GM23338 (cell line): ENCODE measurements around the gene DPPA4. TPM values are rescaled to one million over a fixed set of nuclear protein-coding genes. Genes with fewer than 3 reads are reported as not detected.
"Not testable (repeated sequence)": the region's sequence is repeated elsewhere in the genome, so short reads cannot be mapped to it uniquely, and the experiment has no call there.

Experiments
- ATAC-seq: fragments of 200-7000 bp; cut with Tn5 transposase; 3 replicates; pipeline ENCODE4 v1.9.1; 2020
- DNase-seq: peaks from one replicate; pipeline ENCODE4 v3.0.0-alpha.2; 2015; ENCODE audit warnings: low spot score
- H2AFZ ChIP-seq: fragments of 200-600 bp; sonication (generic); 2 replicates; pipeline ENCODE4 v1.8.0; 2016; ENCODE audit warnings: antibody characterized with exemption, mild to moderate bottlenecking, moderate library complexity
- H3F3A ChIP-seq: fragments of 200-600 bp; sonication (generic); replicated peaks from 2 replicates; pipeline ENCODE4 v1.8.0; 2017; ENCODE audit warnings: antibody characterized with exemption, mixed run types, low read depth
- H3K27ac ChIP-seq: fragments of 200-600 bp; sonication (generic); 2 replicates; pipeline ENCODE4 v1.6.1; 2016; ENCODE audit warnings: low read depth
- H3K27me3 ChIP-seq: fragments of 200-600 bp; sonication (generic); 2 replicates; pipeline ENCODE4 v1.8.0; 2016; ENCODE audit warnings: mild to moderate bottlenecking, mixed run types, moderate library complexity; ENCODE audit not compliant: insufficient read depth
- H3K36me3 ChIP-seq: fragments of 200-600 bp; sonication (generic); 2 replicates; pipeline ENCODE4 v1.8.0; 2016; ENCODE audit warnings: mild to moderate bottlenecking; ENCODE audit not compliant: insufficient read depth
- H3K4me1 ChIP-seq: fragments of 200-600 bp; sonication (generic); 2 replicates; pipeline ENCODE4 v1.8.0; 2016; ENCODE audit warnings: mild to moderate bottlenecking, moderate library complexity; ENCODE audit not compliant: insufficient read depth
- H3K4me2 ChIP-seq: fragments of 200-600 bp; sonication (generic); 2 replicates; pipeline ENCODE4 v1.7.1; 2017; ENCODE audit warnings: mixed run types
- H3K4me3 ChIP-seq: fragments of 200-600 bp; sonication (generic); 2 replicates; pipeline ENCODE4 v1.6.1; 2016; ENCODE audit warnings: mixed run types
- H3K79me2 ChIP-seq: fragments of 200-600 bp; sonication (generic); replicated peaks from 2 replicates; pipeline ENCODE4 v1.8.0; 2017; ENCODE audit warnings: mild to moderate bottlenecking; ENCODE audit not compliant: insufficient read depth
- H3K9me2 ChIP-seq: fragments of 200-600 bp; sonication (generic); 2 replicates; pipeline ENCODE4 v1.8.0; 2017; ENCODE audit not compliant: insufficient read depth
- H4K20me1 ChIP-seq: fragments of 200-600 bp; sonication (generic); replicated peaks from 2 replicates; pipeline ENCODE4 v1.8.0; 2017; ENCODE audit warnings: mild to moderate bottlenecking; ENCODE audit not compliant: insufficient read depth
- H3K27ac Mint-ChIP-seq: 2 replicates; pipeline ENCODE4 v1.8.0; 2020; ENCODE audit warnings: inconsistent platforms, mild to moderate bottlenecking, moderate library complexity, mixed read lengths
- H3K27me3 Mint-ChIP-seq: 3 replicates; pipeline ENCODE4 v1.8.0; 2022; ENCODE audit warnings: low read depth, mild to moderate bottlenecking, moderate library complexity, mixed read lengths, inconsistent platforms; ENCODE audit not compliant: insufficient read depth, poor library complexity
- H3K36me3 Mint-ChIP-seq: 3 replicates; pipeline ENCODE4 v1.8.0; 2021; ENCODE audit warnings: low read depth, mild to moderate bottlenecking, inconsistent platforms, moderate library complexity, mixed read lengths
- H3K4me1 Mint-ChIP-seq: 3 replicates; pipeline ENCODE4 v1.8.0; 2020; ENCODE audit warnings: mild to moderate bottlenecking, inconsistent platforms, mixed read lengths
- H3K4me3 Mint-ChIP-seq: 3 replicates; pipeline ENCODE4 v1.8.0; 2021; ENCODE audit warnings: moderate library complexity, mild to moderate bottlenecking, inconsistent platforms, mixed read lengths
- H3K9me3 Mint-ChIP-seq: 3 replicates; pipeline ENCODE4 v1.8.0; 2020; ENCODE audit warnings: moderate library complexity, mild to moderate bottlenecking, inconsistent platforms, mixed read lengths
- CREB1 ChIP-seq: fragments of 250-450 bp; sonication (Bioruptor Pico); IDR thresholded peaks from 2 replicates; pipeline ENCODE4 v1.5.0; 2020; ENCODE audit warnings: low read depth, mild to moderate bottlenecking, moderate library complexity
- EZH2 ChIP-seq: fragments of 200-600 bp; sonication (generic); IDR thresholded peaks from one replicate; pipeline ENCODE4 v1.8.0; 2017; ENCODE audit warnings: antibody characterized with exemption, mild to moderate bottlenecking, low read depth; ENCODE audit not compliant: unreplicated experiment
- EZH2phosphoT487 ChIP-seq: fragments of 200-600 bp; sonication (generic); IDR thresholded peaks from one replicate; pipeline ENCODE4 v1.8.1; 2018; ENCODE audit warnings: antibody characterized with exemption; ENCODE audit not compliant: unreplicated experiment
- NANOG ChIP-seq: IDR thresholded peaks from 2 replicates; pipeline ENCODE4 v1.6.1; 2016; ENCODE audit warnings: antibody characterized with exemption, borderline replicate concordance
- POLR2AphosphoS5 ChIP-seq: IDR thresholded peaks from 2 replicates; pipeline ENCODE4 v1.6.1; 2016; ENCODE audit warnings: antibody characterized with exemption, low read depth
- ZNF114 ChIP-seq: fragments of 250-450 bp; sonication (Bioruptor Pico); IDR thresholded peaks from 2 replicates; pipeline ENCODE4 v1.5.0; 2020; ENCODE audit warnings: mild to moderate bottlenecking, moderate library complexity
- ZNF331 ChIP-seq: fragments of 250-450 bp; sonication (Bioruptor Pico); IDR thresholded peaks from 2 replicates; pipeline ENCODE4 v1.5.0; 2020; ENCODE audit warnings: low read depth, mild to moderate bottlenecking, moderate library complexity
- polyA plus RNA-seq: library from polyadenylated mRNA; unstranded; fragments of >200 nt; fragmentation: Nextera tagmentation; extraction: Ambion mirVana; gene quantifications from 2 replicates; pipeline ENCODE4 v1.2.1, GENCODE V29; 2016
- total RNA-seq: library from RNA; depleted of rRNA; stranded (reverse); fragments of >200 nt; shearing (Covaris generic); gene quantifications from 2 replicates; pipeline ENCODE4 v1.2.3, GENCODE V29; 2014
- TF ChIP-seq, protein P1 (sequence below), 2 experiments: fragments of 200-600 bp in 1 of 2; sonication (generic) in 1 of 2; conservative IDR thresholded peaks; 2 replicates each; pipeline versions ENCODE4 v1.5.1 to v1.6.1; 2016 to 2017; ENCODE audit warnings: antibody characterized with exemption in 2 of 2, low read depth in 2 of 2, mild to moderate bottlenecking in 2 of 2, moderate library complexity in 1 of 2
- TF ChIP-seq, protein P2 (sequence below): fragments of 250-450 bp; sonication (Bioruptor Pico); IDR thresholded peaks from 2 replicates; pipeline ENCODE4 v1.5.0; 2020; ENCODE audit warnings: mild to moderate bottlenecking, moderate library complexity

DPPA4 gene
- total and polyA plus RNA-seq, 2 experiments from 2014 or later, result 546 to 878 TPM

DNA sequence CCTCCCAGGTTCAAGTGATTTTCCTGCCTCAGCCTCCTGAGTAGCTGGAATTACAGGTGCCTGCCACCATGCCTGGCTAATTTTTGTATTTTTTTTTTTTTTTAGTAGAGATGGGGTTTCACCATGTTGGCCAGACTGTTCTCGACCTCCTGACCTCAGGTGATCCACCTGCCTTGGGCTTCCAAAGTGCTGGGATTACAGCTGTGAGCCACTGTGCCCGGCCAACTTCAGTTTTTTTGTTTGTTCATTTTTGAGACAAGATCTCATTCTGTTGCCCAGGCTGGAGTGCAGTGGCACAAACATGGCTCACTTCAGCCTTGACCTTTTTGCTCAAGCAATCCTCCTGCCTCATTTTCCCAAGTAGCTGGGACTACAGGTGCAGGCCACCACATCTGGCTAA, 21.5 kb upstream of the DPPA4 start:
- not testable (repeated sequence) for H4K20me1 ChIP-seq, H3K4me3 ChIP-seq, H3K79me2 ChIP-seq, DNase-seq, H3K9me2 ChIP-seq, H3F3A ChIP-seq, H3K4me3 Mint-ChIP-seq, H3K4me2 ChIP-seq, H3K36me3 ChIP-seq, ATAC-seq, H3K9me3 Mint-ChIP-seq, H3K27me3 ChIP-seq, H2AFZ ChIP-seq
- peaks cover 39% of the 10 kb centered on the region for H3K36me3 Mint-ChIP-seq
- H3K27ac ChIP-seq, result peak overlapping the region; percentile 47
- H3K27me3 Mint-ChIP-seq, result peaks cover 11% of the 10 kb centered on the region
- H3K4me1 ChIP-seq, result peaks cover 27% of the 10 kb centered on the region
- H3K27ac Mint-ChIP-seq, result peak overlapping the region; percentile 67
- peaks cover 39% of the 10 kb centered on the region for H3K4me1 Mint-ChIP-seq

DNA sequence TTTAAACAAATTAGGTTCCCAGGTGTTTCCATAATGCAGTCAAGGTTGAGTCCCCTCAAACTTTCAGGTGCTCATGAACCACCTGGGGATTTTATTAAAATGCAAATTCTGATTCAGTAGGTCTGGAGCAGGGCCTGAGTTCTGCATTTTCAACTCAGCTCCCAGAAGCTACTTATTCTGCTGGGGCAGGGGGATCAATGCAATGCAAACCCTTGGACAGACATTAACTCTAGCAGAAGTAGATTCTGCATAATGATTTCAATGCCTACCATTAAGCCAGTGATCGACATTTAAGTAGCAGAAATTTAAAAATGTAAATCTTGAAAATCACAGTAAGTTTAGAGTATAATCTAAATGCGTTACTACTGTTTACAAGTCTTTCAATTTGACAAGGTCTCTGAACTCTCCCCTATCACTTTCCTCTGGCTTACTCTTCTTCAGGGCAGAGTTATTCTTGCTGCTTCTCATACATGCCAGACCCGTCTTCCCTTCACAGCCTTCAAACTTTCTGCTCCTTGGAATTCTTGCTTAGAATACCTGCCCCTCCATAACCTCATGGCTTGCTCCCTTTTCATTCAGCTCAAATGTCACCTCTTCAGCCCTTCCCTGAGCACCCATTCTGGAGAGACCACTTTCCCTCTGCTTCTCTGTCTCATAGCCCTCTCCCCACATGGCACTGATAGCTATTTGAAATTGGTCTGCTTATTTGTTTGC, 19.3 kb upstream of the DPPA4 start:
- peak overlapping the region; percentile 89 for H3K27ac Mint-ChIP-seq
- no peaks in the 10 kb centered on the region for H3K27me3 ChIP-seq
- H3F3A ChIP-seq, result peaks cover 6% of the 10 kb centered on the region
- H3K9me3 Mint-ChIP-seq, result no peaks in the 10 kb centered on the region
- no peaks in the 10 kb centered on the region; the same call in 1 of the 2 replicates for H4K20me1 ChIP-seq
- H3K4me2 ChIP-seq, result peak overlapping the region; percentile 41
- H3K36me3 Mint-ChIP-seq, result peaks cover 40% of the 10 kb centered on the region
- H3K4me3 ChIP-seq, result peak overlapping the region; percentile 24
- peaks cover 50% of the 10 kb centered on the region for H3K4me1 Mint-ChIP-seq
- H3K27me3 Mint-ChIP-seq, result peaks cover 10% of the 10 kb centered on the region
- peak overlapping the region; percentile 61 for H3K4me3 Mint-ChIP-seq
- H3K9me2 ChIP-seq, result no peaks in the 10 kb centered on the region
- H2AFZ ChIP-seq, result no peak overlapping the region
- H3K4me1 ChIP-seq, result peaks cover 37% of the 10 kb centered on the region
- DNase-seq (peak; percentile 57), ATAC-seq (peak; percentile 62)
- H3K27ac ChIP-seq, result peak overlapping the region; percentile 85
- H3K79me2 ChIP-seq, result peaks cover 12% of the 10 kb centered on the region
- no peaks in the 10 kb centered on the region for H3K36me3 ChIP-seq
- no peak for TF ChIP-seq ZNF114 (CRISPR knock-in tag)
- TF ChIP-seq, protein P1, sequence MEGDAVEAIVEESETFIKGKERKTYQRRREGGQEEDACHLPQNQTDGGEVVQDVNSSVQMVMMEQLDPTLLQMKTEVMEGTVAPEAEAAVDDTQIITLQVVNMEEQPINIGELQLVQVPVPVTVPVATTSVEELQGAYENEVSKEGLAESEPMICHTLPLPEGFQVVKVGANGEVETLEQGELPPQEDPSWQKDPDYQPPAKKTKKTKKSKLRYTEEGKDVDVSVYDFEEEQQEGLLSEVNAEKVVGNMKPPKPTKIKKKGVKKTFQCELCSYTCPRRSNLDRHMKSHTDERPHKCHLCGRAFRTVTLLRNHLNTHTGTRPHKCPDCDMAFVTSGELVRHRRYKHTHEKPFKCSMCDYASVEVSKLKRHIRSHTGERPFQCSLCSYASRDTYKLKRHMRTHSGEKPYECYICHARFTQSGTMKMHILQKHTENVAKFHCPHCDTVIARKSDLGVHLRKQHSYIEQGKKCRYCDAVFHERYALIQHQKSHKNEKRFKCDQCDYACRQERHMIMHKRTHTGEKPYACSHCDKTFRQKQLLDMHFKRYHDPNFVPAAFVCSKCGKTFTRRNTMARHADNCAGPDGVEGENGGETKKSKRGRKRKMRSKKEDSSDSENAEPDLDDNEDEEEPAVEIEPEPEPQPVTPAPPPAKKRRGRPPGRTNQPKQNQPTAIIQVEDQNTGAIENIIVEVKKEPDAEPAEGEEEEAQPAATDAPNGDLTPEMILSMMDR (conservative IDR thresholded peaks at IDR 0.05; ENCODE audit: low read depth in 2 of 2), result no peak
- TF ChIP-seq ZNF331 (CRISPR knock-in tag), result no peak
- TF ChIP-seq POLR2AphosphoS5, result 0 out of 2 replicates have a peak, but pooled peaks have one; percentile 32
- peak; percentile 83; the same call in 1 of the 2 replicates for TF ChIP-seq NANOG
- TF ChIP-seq, protein P2, sequence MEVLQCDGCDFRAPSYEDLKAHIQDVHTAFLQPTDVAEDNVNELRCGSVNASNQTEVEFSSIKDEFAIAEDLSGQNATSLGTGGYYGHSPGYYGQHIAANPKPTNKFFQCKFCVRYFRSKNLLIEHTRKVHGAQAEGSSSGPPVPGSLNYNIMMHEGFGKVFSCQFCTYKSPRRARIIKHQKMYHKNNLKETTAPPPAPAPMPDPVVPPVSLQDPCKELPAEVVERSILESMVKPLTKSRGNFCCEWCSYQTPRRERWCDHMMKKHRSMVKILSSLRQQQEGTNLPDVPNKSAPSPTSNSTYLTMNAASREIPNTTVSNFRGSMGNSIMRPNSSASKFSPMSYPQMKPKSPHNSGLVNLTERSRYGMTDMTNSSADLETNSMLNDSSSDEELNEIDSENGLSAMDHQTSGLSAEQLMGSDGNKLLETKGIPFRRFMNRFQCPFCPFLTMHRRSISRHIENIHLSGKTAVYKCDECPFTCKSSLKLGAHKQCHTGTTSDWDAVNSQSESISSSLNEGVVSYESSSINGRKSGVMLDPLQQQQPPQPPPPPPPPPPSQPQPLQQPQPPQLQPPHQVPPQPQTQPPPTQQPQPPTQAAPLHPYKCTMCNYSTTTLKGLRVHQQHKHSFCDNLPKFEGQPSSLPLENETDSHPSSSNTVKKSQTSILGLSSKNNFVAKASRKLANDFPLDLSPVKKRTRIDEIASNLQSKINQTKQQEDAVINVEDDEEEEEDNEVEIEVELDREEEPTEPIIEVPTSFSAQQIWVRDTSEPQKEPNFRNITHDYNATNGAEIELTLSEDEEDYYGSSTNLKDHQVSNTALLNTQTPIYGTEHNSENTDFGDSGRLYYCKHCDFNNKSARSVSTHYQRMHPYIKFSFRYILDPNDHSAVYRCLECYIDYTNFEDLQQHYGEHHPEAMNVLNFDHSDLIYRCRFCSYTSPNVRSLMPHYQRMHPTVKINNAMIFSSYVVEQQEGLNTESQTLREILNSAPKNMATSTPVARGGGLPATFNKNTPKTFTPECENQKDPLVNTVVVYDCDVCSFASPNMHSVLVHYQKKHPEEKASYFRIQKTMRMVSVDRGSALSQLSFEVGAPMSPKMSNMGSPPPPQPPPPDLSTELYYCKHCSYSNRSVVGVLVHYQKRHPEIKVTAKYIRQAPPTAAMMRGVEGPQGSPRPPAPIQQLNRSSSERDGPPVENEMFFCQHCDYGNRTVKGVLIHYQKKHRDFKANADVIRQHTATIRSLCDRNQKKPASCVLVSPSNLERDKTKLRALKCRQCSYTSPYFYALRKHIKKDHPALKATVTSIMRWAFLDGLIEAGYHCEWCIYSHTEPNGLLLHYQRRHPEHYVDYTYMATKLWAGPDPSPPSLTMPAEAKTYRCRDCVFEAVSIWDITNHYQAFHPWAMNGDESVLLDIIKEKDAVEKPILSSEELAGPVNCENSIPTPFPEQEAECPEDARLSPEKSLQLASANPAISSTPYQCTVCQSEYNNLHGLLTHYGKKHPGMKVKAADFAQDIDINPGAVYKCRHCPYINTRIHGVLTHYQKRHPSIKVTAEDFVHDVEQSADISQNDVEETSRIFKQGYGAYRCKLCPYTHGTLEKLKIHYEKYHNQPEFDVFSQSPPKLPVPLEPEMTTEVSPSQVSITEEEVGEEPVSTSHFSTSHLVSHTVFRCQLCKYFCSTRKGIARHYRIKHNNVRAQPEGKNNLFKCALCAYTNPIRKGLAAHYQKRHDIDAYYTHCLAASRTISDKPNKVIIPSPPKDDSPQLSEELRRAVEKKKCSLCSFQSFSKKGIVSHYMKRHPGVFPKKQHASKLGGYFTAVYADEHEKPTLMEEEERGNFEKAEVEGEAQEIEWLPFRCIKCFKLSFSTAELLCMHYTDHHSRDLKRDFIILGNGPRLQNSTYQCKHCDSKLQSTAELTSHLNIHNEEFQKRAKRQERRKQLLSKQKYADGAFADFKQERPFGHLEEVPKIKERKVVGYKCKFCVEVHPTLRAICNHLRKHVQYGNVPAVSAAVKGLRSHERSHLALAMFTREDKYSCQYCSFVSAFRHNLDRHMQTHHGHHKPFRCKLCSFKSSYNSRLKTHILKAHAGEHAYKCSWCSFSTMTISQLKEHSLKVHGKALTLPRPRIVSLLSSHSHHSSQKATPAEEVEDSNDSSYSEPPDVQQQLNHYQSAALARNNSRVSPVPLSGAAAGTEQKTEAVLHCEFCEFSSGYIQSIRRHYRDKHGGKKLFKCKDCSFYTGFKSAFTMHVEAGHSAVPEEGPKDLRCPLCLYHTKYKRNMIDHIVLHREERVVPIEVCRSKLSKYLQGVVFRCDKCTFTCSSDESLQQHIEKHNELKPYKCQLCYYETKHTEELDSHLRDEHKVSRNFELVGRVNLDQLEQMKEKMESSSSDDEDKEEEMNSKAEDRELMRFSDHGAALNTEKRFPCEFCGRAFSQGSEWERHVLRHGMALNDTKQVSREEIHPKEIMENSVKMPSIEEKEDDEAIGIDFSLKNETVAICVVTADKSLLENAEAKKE (CRISPR knock-in tag), result peak; percentile 14; the same call in 1 of the 2 replicates
- TF ChIP-seq EZH2, result no peak
- TF ChIP-seq CREB1, result no peak
- TF ChIP-seq EZH2phosphoT487, result no peak
